CD4-positive, alpha-beta T cell (primary cell): ENCODE measurements around the gene APPL2. TPM values are rescaled to one million over a fixed set of nuclear protein-coding genes. Genes with fewer than 3 reads are reported as not detected.

Source experiments
- ATAC-seq: fragments of 200-7000 bp; cut with Tn5 transposase; one replicate; pipeline ENCODE4 v1.10.0; 2022; ENCODE audit warnings: mild to moderate bottlenecking; ENCODE audit not compliant: poor library complexity
- CTCF ChIA-PET: fragments of 350-600 bp; sonication (Branson Sonifier 250); formaldehyde crosslinking; loops from one replicate; lab custom pipeline; 2021; ENCODE audit warnings: antibody characterized with exemption, inconsistent platforms; lab: Charles Lee
- POLR2A ChIA-PET: fragments of 350-600 bp; sonication (Branson Sonifier 250); formaldehyde crosslinking; loops from one replicate; lab custom pipeline; 2021; ENCODE audit warnings: antibody characterized with exemption, inconsistent platforms; lab: Charles Lee
- DNase-seq, 14 experiments: peaks; one replicate each; pipeline ENCODE4 v3.0.0-alpha.2; 2013 to 2020; ENCODE audit warnings: mixed read lengths in 2 of 14
- H3K27ac ChIP-seq, 2 donors: one replicate each; pipeline versions ENCODE4 v1.5.1 to v1.7.0; 2013; ENCODE audit warnings: low read length in 2 of 2, low read depth in 1 of 2, mild to moderate bottlenecking in 1 of 2
- H3K27me3 ChIP-seq, 2 experiments: 1 replicate in 1 of 2; 2 replicates in 1 of 2; pipeline versions ENCODE4 v1.6.1 to v1.7.0; 2013; ENCODE audit warnings: low read length in 2 of 2, control low read depth in 1 of 2, mild to moderate bottlenecking in 1 of 2, moderate library complexity in 1 of 2; ENCODE audit not compliant: insufficient read depth in 2 of 2, control insufficient read depth in 1 of 2
- H3K36me3 ChIP-seq: one replicate; pipeline ENCODE4 v1.6.1; 2013; ENCODE audit warnings: low read length, control low read depth; ENCODE audit not compliant: insufficient read depth
- H3K4me1 ChIP-seq: one replicate; pipeline ENCODE4 v1.6.1; 2013; ENCODE audit warnings: low read length, control low read depth; ENCODE audit not compliant: insufficient read depth
- H3K4me3 ChIP-seq: one replicate; pipeline ENCODE4 v1.5.1; 2013; ENCODE audit warnings: mild to moderate bottlenecking, low read length, moderate library complexity
- H3K9me3 ChIP-seq, 2 experiments: 1 replicate in 1 of 2; 2 replicates in 1 of 2; pipeline versions ENCODE4 v1.6.1 to v1.7.0; 2013; ENCODE audit warnings: low read length in 2 of 2, mild to moderate bottlenecking in 2 of 2, control low read depth in 1 of 2, moderate library complexity in 1 of 2; ENCODE audit not compliant: control insufficient read depth in 1 of 2, insufficient read depth in 1 of 2
- H3K27ac Mint-ChIP-seq: one replicate; pipeline ENCODE4 v1.8.0; 2020; ENCODE audit warnings: mixed read lengths
- H3K27me3 Mint-ChIP-seq: one replicate; pipeline ENCODE4 v1.8.0; 2021; ENCODE audit warnings: mixed read lengths
- H3K36me3 Mint-ChIP-seq: one replicate; pipeline ENCODE4 v1.8.0; 2021; ENCODE audit warnings: low read depth, mixed read lengths
- H3K4me1 Mint-ChIP-seq: one replicate; pipeline ENCODE4 v1.8.0; 2021; ENCODE audit warnings: low read depth, mixed read lengths
- H3K4me3 Mint-ChIP-seq: one replicate; pipeline ENCODE4 v1.8.0; 2020; ENCODE audit warnings: mild to moderate bottlenecking, mixed read lengths
- H3K9me3 Mint-ChIP-seq: one replicate; pipeline ENCODE4 v1.8.0; 2020; ENCODE audit warnings: mixed read lengths
- CTCF ChIP-seq: fragments of 200-600 bp; IDR thresholded peaks from one replicate; pipeline ENCODE4 v1.8.0; 2022; ENCODE audit warnings: antibody characterized with exemption, mild to moderate bottlenecking
- intact Hi-C, 2 experiments: fragments of 100-400 bp; cut with DNase I in 1 of 2; cut with micrococcal nuclease in 1 of 2; formaldehyde crosslinking; loops; one replicate each; pipeline versions ENCODE4 v1.15.1 to v1.9.0; 2023 to 2025; cut with DNase I, micrococcal nuclease
- total RNA-seq, 174 experiments: library from RNA in 2 of 174; stranded (reverse) in 2 of 174; gene quantifications; one replicate each; pipeline ENCODE4 v1.2.3 and lab custom pipeline; 2021 to 2026

APPL2 gene
- total RNA-seq, 2 experiments from 2014 or later = 58.8 to 59.9 TPM

GRCh38 chr12:105280966-105281693 is 45.2 kb upstream of the APPL2 start:
- Histone ChIP-seq H3K9me3 (no peaks in the 10 kb centered on the region), H3K36me3 (no peaks in the 10 kb centered on the region), H3K4me1 (no peaks in the 10 kb centered on the region), H3K4me3 (no peak overlapping the region), H3K27ac (no peak overlapping the region), H3K27me3 (peaks cover 0 to 6% of the 10 kb centered on the region in 2 experiments)
- no peak for TF ChIP-seq CTCF
- Mint-ChIP-seq H3K9me3 (no peaks in the 10 kb centered on the region), H3K27me3 (peaks cover 26% of the 10 kb centered on the region), H3K27ac (no peak overlapping the region), H3K4me3 (no peak overlapping the region), H3K4me1 (no peaks in the 10 kb centered on the region), H3K36me3 (no peaks in the 10 kb centered on the region)
- CTCF ChIA-PET = no interaction called here
- DNase-seq (no peak), ATAC-seq (no peak)
- intact Hi-C loops = no loop called here
- POLR2A ChIA-PET = no interaction called here

- no peaks in the 10 kb centered on the region for H3K4me1 Mint-ChIP-seq
- no peaks in the 10 kb centered on the region for H3K9me3 Mint-ChIP-seq
- no peak overlapping the region for H3K4me3 Mint-ChIP-seq
- H3K27me3 ChIP-seq = no peaks in the 10 kb centered on the region
- no peak overlapping the region for H3K27ac Mint-ChIP-seq
- H3K27ac ChIP-seq = no peak overlapping the region
- CTCF ChIA-PET = interaction anchor here (1.0 kb wide), 1 partner anchor 104 kb away, joined by 3 read pairs; no protein-coding TSS in a partner anchor
- H3K27me3 Mint-ChIP-seq = peaks cover 19% of the 10 kb centered on the region
- POLR2A ChIA-PET = no interaction called here
- peak; percentile 69 for TF ChIP-seq CTCF
- no peaks in the 10 kb centered on the region for H3K36me3 ChIP-seq
- peak in 12 of 14 experiments; percentile 5 to 63 (median 20) for DNase-seq
- no peaks in the 10 kb centered on the region for H3K4me1 ChIP-seq
- H3K4me3 ChIP-seq = no peak overlapping the region
- peak; percentile 39 for ATAC-seq
- no peaks in the 10 kb centered on the region for H3K9me3 ChIP-seq
- intact Hi-C loops = loop anchor here (1.0 kb wide), 1 partner anchor 104 kb away; no protein-coding TSS in a partner anchor
- H3K36me3 Mint-ChIP-seq = no peaks in the 10 kb centered on the region
Measured at GRCh38 chr12:105279460-105280056, 43.6 kb upstream of the APPL2 start.

DNA sequence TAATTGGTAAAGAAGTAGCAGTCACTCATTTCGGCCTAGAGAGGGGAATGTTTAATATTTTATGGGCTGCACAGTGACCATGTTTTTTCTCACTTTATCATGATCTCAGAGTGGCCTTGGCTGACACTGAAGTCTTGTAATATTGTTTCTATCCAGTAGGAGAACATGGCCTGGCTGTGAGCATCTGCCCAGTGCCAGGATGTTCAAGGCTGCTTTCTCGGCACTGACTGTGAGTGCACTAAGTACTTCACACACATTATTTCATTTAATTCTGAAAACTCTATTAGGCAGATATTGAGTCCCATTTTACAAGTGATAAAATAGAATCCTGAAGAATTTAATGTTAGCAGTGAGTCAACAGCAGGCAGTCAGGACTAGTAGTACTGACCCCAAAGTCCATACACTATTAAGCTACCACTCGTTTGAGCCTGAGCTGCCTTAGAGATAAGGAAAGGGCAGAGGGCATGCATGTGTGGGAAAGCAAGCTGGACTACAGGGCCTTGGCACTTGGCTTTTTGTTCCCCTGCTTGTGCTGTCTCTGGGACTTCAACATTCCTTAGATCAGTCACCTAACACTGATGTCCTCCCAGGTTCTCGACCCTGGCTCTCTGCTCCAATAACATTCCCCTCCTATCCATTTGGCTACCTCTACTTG is 42.2 kb upstream of the APPL2 start:
- Histone ChIP-seq H3K36me3 (no peaks in the 10 kb centered on the region), H3K4me1 (no peaks in the 10 kb centered on the region), H3K27ac (no peak overlapping the region), H3K9me3 (no peaks in the 10 kb centered on the region), H3K27me3 (no peaks in the 10 kb centered on the region), H3K4me3 (no peak overlapping the region)
- H3K27me3 Mint-ChIP-seq = peaks cover 6% of the 10 kb centered on the region
- intact Hi-C loops = no loop called here
- no peaks in the 10 kb centered on the region for H3K9me3 Mint-ChIP-seq
- TF ChIP-seq CTCF = no peak
- H3K36me3 Mint-ChIP-seq = no peaks in the 10 kb centered on the region
- POLR2A ChIA-PET = no interaction called here
- ATAC-seq (no peak), DNase-seq (no peak)
- H3K4me3 Mint-ChIP-seq = no peak overlapping the region
- H3K4me1 Mint-ChIP-seq = no peaks in the 10 kb centered on the region
- H3K27ac Mint-ChIP-seq = no peak overlapping the region
- CTCF ChIA-PET = no interaction called here
